OCI-LY1 (cell line): ENCODE results near the gene FBXO9.

Experiments used
- CTCF ChIP-seq: fragments of 200-600 bp; sonication (generic), shearing (Covaris generic); IDR thresholded peaks from 2 replicates; pipeline ENCODE4 v1.5.1; 2017; ENCODE audit warnings: mild to moderate bottlenecking, antibody characterized with exemption, low read length, moderate library complexity, mixed read lengths
- EZH2 ChIP-seq: fragments of 200-600 bp; sonication (generic), shearing (Covaris generic); IDR thresholded peaks from 2 replicates; pipeline ENCODE4 v1.8.0; 2017; ENCODE audit warnings: borderline replicate concordance, mixed run types, mild to moderate bottlenecking, antibody characterized with exemption, low read length, moderate library complexity, mixed read lengths

- TF ChIP-seq CTCF, result no peak
- no peak for TF ChIP-seq EZH2
Measured at GRCh38 chr6:53042112-53042511, 23.1 kb upstream of the FBXO9 start.
